ENCODE measurements around the gene EFHD2. TPM values are rescaled to one million over a fixed set of nuclear protein-coding genes. Genes with fewer than 3 reads are reported as not detected.
A peak's percentile ranks its signal among the peaks of the same experiment; 100 is the strongest.
"Not testable (repeated sequence)": the region's sequence is repeated elsewhere in the genome, so short reads cannot be mapped to it uniquely, and the experiment has no call there.

The EFHD2 gene
- polyA plus RNA-seq, 1 donor from 2014 or later: 81.8 TPM

DNA sequence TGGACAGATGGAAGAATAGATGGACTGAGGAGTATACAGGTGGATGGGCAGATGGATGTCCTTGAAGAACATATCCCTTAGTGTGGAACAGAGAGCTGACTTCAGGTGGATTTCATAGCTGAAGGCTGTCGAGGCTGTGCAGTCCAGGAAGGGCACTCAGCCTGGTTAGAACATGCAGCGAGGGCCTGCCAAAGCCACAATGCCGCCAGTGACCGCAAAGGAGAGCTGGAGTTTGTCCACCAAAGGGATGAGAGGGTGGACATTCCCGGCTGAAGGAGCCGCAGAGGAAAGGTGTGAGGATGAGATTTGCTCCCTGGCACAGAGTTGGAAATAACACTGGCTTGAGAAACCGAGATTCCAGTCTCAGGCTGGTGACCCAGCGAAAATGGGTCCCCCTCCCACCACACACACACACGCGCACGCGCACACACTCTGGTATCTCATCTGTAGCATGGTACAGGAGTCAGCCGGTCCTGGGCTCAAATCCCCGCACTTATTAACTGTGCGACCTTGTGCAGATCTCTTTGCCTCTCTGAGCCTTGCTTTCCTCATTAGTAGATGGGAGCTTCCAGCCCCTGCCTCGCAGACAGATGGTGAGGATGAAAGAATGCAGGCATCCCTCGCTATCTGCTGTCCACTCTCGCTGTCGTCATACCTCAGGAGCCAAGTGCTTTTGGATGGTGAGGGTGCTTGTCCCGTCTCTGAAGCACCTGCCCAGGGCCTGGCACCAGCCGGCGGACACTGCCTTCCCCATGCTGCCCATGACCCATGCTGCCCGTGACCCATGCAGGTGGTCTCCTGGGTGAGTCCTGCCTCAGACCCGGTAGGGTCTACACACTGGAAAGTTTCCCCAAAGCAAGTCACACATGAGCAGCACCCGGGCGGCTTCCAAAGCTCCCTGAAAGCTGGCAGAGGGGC, 26.8 kb upstream of the EFHD2 start:
- no peaks in the 10 kb centered on the region for H3K36me3 Mint-ChIP-seq
- peaks cover 9 to 13% (median 10%) of the 10 kb centered on the region in 3 donors for H3K4me1 Mint-ChIP-seq
- no peak overlapping the region for H3K4me3 Mint-ChIP-seq
- H3K27me3 Mint-ChIP-seq: peaks cover 15% of the 10 kb centered on the region
- no peak overlapping the region for H3K27ac Mint-ChIP-seq
- H3K9me3 Mint-ChIP-seq: no peaks in the 10 kb centered on the region

DNA sequence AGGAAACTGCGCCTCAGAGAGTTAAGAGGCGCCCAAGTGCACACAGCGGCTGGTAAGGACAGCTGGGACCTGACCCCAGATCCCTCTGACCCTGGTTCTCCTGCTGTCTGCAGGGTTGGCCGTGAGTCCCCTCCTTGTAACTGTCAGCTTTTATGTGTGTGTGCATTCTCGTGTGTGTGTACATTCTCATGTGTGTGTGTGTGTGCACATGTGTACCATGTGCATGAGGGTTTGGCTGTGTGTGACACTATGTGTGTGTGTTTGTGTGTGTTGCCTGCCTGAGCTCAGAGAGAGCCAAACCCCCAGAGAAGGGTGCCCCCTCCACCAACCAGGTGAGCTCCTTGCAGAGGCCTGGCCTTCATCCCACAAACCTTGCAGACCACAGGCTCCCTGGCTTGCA, 25.9 kb upstream of the EFHD2 start:
- Mint-ChIP-seq H3K27me3 (peaks cover 17% of the 10 kb centered on the region), H3K9me3 (no peaks in the 10 kb centered on the region), H3K4me1 (peaks cover 9 to 13% (median 10%) of the 10 kb centered on the region in 3 donors), H3K36me3 (no peaks in the 10 kb centered on the region), H3K4me3 (peak overlapping the region in 2 of 4 donors; percentile 86 to 95), H3K27ac (no peak overlapping the region)

DNA sequence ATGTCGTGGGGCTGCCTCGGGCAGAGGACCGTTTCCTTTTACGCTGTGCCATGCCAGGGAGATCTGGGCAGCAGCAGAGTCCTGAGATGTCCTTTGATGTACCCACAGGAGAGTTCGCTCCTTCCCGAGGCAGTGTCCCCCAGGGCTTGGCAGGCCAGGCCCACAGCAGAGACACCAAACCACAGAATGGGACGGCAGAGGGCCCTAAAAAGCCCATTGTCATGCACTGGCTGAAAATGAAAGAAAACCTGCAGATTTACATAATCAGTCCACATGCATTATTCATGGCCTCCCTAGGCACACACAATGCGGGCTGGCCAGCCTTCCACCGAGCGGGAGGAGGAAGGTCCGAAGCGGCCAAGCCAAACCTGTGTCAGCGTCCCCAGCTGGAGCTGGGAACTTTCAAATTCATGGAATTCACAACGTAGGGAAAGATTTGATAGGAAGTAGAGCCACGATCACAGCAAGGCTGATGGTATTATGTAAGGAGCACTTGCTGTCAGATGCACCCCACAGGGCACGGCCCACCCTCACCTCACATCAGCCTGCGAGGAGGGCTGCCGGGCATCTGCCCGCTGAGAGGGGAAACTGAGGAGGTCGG, 25.3 kb upstream of the EFHD2 start:
- H3K27ac Mint-ChIP-seq: peak overlapping the region in 1 of 3 donors; percentile 93
- H3K9me3 Mint-ChIP-seq: no peaks in the 10 kb centered on the region
- H3K4me1 Mint-ChIP-seq: peaks cover 9 to 13% (median 10%) of the 10 kb centered on the region in 3 donors
- no peaks in the 10 kb centered on the region for H3K36me3 Mint-ChIP-seq
- H3K27me3 Mint-ChIP-seq: peaks cover 17% of the 10 kb centered on the region
- peak overlapping the region in 3 of 4 donors; percentile 60 to 95 (median 86) for H3K4me3 Mint-ChIP-seq

DNA sequence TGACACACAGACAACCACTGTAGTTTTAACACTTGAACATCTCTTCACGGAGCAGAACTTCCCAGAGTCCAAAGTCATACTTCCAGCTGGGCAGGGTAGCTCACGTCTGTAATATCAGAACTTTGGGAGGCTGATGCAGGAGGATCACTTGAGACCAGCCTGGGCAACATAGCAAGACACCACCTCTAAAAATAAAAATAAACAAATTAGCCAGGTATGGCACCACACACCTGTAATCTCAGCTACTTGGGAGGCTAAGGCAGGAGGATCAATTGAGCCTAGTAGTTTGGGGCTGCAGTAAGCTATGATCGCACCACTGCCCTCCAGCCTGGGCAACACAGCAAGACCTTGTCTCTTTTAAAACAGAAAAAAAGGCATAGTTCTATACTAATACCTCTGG, 24.3 kb upstream of the EFHD2 start:
- H3K9me3 Mint-ChIP-seq: no peaks in the 10 kb centered on the region
- H3K36me3 Mint-ChIP-seq: peaks cover under 1% of the 10 kb centered on the region
- H3K27ac Mint-ChIP-seq: no peak overlapping the region
- H3K4me1 Mint-ChIP-seq: peaks cover 9 to 13% (median 10%) of the 10 kb centered on the region in 3 donors
- H3K4me3 Mint-ChIP-seq: peak overlapping the region in 1 of 4 donors; percentile 51
- H3K27me3 Mint-ChIP-seq: peaks cover 18% of the 10 kb centered on the region

DNA sequence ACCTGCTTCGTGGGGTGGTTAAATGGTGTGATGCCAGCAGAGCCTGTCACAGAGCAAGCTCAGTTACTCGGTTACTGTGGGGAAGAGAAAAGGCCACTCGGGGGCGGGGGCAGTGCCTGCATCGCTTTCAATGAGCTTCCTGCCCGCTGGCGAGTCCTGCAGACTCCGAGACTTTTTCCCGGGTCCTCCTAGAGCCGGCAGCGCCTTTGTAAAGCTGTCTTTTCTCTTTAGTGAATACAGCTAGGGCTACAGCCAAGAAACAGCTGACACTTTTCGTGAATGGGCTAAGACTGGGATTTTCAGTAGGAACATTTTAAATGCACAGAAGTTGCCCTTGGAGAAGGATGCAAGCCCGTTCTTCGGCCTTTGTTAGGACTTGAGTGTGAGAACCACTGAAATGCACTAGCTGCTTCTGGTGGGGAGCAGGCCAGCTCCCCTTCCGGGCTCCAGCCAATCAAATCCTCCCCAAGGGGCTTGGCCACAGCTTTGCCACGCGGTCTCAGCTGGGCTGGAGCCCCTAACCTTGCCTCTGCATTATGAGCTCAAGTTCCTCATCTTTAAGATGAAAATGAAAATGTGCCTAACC, 23.4 kb upstream of the EFHD2 start:
- Mint-ChIP-seq H3K27ac (peak overlapping the region in 1 of 3 donors; percentile 22), H3K4me1 (peaks cover 9 to 13% (median 10%) of the 10 kb centered on the region in 3 donors), H3K9me3 (no peaks in the 10 kb centered on the region), H3K27me3 (peaks cover 19% of the 10 kb centered on the region), H3K36me3 (peaks cover 1% of the 10 kb centered on the region), H3K4me3 (peak overlapping the region in 1 of 4 donors; percentile 70)

DNA sequence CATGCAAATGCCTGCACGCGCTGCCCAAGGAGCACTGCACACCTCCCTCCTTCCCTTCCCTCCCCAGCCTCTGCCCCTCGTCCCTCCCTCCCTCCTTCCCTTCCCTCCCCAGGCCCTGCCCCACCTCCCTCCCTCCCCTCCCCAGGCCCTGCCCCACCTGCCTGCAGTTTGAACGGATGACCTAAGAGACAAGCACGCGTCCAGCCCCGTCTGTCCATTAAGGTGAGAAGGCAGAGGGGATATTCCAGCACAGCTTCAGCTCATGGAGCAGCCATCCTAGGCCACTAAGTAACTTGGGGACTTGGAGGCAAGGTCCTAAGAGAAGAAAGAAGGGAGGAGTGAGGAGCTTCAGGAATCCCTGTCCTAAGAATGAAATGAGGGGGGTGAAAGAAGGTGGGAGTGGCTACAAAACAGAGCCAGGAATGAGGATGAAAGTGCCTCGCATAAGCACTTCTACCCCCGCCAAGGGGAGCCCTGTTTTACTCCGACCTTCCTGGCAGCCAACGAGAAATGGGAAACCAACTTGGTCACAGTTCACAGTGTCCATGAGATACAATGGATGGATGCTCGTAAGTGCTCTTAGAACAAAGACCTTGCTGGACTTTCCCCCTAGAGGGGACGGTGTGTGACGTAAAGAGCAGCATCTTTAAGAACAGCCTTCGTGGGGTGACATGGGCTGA, 21.3 kb upstream of the EFHD2 start:
- peaks cover 9 to 13% (median 10%) of the 10 kb centered on the region in 3 donors for H3K4me1 Mint-ChIP-seq
- H3K9me3 Mint-ChIP-seq: no peaks in the 10 kb centered on the region
- peaks cover 1% of the 10 kb centered on the region for H3K36me3 Mint-ChIP-seq
- peaks cover 19% of the 10 kb centered on the region for H3K27me3 Mint-ChIP-seq
- H3K27ac Mint-ChIP-seq: no peak overlapping the region
- peak overlapping the region in 1 of 4 donors; percentile 14 for H3K4me3 Mint-ChIP-seq

DNA sequence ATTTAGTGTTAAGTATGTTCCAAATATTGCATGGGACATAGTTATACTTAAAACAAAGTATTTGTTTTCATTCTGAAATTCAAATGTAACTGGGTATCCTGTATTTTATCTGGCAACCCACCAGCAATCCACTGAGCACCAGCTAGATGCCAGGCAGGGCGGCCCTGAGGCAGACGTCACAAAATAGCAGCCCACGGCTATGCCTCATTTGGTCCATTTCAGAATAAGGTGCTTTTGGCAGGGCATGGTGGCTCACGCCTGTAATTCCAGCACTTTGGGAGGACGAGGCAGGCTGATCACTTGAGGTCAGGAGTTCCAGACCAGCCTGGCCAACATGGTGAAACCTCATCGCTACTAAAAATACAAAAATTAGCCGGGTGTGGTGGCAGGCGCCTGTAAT, 19.9 kb upstream of the EFHD2 start:
- not testable (repeated sequence) for H3K36me3 Mint-ChIP-seq, H3K4me3 Mint-ChIP-seq, H3K27ac Mint-ChIP-seq, H3K9me3 Mint-ChIP-seq, H3K4me1 Mint-ChIP-seq
- peaks cover 14% of the 10 kb centered on the region for H3K27me3 Mint-ChIP-seq

DNA sequence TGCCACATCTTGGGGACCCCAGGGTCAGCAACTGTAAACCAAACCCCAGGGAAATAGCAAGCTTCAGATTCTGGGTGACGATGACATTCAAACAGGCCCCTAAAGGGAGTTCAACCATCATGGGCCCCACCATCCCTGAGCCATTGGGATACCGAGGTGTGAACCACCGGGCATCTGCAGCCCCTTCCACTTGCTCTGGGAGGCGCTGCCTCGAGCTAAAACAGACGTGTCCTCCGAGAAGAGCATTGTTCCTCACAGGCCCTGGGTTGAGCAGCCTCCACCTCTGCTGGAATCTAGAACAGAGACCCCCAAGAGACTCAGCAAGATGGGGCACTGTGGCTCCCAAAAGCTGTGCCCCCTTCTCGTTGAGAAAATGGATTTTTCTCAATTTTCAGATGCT, 19.0 kb upstream of the EFHD2 start:
- Mint-ChIP-seq H3K36me3 (peaks cover 1% of the 10 kb centered on the region), H3K9me3 (no peaks in the 10 kb centered on the region), H3K27ac (no peak overlapping the region), H3K27me3 (peaks cover 8% of the 10 kb centered on the region), H3K4me1 (peaks cover 0 to 3% (median 1%) of the 10 kb centered on the region in 3 donors), H3K4me3 (no peak overlapping the region)

DNA sequence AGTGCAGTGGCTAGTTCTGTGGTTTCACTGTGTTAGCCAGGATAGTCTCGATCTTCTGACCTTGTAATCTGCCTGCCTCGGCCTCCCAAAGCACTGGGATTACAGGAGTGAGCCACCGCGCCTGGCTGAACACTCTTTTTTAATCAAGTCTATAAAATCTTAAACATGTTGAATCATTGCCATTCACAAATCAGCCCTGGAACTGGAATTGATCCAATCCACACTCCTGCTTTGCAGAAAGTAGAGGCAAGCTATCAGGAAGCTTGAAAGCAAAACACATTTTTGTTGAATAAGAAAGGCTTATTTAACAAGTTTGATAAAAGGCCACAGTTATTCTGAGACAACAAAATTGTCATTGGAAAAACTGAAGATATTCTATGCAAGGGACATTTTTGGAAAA, 18.3 kb upstream of the EFHD2 start:
- Mint-ChIP-seq H3K4me1 (peaks cover 0 to 2% (median 1%) of the 10 kb centered on the region in 3 donors), H3K4me3 (peak overlapping the region in 1 of 4 donors; percentile 39), H3K36me3 (peaks cover 1% of the 10 kb centered on the region), H3K27ac (no peak overlapping the region), H3K9me3 (no peaks in the 10 kb centered on the region), H3K27me3 (peaks cover 8% of the 10 kb centered on the region)

DNA sequence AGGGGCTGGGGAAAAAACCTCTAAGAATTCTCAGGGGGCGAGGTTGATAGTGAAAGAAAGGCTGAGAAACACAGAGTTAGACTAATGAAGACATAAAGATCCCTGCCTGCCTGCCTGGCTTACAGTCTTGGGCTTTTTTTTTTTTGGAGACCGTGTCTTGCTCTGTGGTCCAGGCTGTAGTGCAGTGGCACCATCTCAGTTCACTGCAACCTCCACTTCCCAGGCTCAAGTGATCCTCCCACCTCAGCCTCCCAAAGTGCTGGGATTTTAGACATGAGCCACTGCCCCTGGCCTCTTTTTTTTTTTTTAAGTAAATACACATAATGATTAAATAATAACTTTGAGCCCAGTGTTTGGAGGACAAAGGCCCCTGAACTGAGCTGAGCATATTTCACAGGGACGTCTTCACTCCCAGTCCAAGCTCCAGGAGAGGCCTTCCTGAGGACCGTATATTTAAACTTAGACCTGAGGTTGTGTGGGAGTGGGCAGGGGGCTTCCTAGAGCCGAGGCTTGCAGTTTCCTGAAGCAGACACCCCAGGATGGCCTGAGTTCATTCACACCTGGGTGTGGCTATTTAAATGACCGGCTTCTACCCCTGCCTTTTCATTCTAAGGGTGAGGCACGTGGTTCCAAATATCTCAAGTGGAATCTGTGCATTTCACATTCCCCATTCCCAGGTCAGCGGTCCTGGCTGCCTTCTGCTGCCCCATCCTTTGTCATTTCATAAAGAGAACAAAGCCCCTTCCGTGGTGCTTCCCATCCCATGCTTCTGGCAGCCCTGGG, 16.0 kb upstream of the EFHD2 start:
- Mint-ChIP-seq H3K4me1 (no peaks in the 10 kb centered on the region), H3K27ac (no peak overlapping the region), H3K27me3 (peaks cover 3% of the 10 kb centered on the region), H3K4me3 (no peak overlapping the region), H3K9me3 (no peaks in the 10 kb centered on the region), H3K36me3 (peaks cover 1% of the 10 kb centered on the region)

DNA sequence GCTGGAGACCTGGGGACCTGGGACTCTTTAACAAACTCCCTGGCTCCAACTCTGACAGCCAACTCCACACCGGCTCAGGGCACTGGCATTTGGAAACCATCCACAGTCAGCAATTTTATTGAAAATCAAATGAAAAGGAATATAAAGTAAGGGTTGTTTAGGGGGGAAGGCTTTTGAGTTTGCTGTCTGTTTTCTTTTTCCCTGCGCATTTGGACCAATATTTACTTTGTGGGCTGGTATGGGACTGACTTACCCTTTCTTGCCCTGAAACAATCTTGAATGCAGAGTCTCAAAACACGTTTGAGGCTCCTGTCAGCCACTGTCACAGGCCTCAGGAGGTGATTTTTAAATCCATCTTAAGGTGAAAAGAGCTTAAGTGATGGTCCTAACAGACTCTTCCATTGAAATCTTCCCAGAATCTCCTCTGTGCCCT, 15.4 kb upstream of the EFHD2 start:
- Mint-ChIP-seq H3K36me3 (peaks cover 1% of the 10 kb centered on the region), H3K27ac (no peak overlapping the region), H3K4me1 (no peaks in the 10 kb centered on the region), H3K9me3 (no peaks in the 10 kb centered on the region), H3K27me3 (peaks cover 3% of the 10 kb centered on the region), H3K4me3 (no peak overlapping the region)

DNA sequence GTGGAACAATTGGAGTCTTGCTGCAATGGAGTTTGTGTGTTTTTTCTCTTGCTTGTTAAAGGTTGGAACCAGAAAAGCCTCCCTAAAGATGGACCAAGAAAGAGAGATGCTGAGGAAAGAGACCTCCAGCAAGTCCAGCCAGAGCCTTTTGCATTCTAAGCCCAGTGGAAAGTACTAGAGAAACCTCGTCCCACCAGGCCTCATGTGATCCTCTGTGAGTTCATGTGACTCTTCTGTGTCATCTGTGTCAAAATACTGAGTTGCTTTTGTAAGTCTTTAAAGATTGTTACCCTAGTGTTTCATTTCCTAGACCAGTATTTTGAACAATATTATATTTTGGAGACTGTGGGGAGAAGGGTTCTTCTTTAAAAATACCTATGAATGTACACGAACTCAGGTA, 12.5 kb upstream of the EFHD2 start:
- Mint-ChIP-seq H3K36me3 (no peaks in the 10 kb centered on the region), H3K9me3 (peaks cover 0 to 2% (median 0%) of the 10 kb centered on the region in 3 donors), H3K27me3 (peaks cover 1% of the 10 kb centered on the region), H3K4me1 (peaks cover under 1 to 5% (median under 1%) of the 10 kb centered on the region in 3 donors), H3K27ac (no peak overlapping the region), H3K4me3 (no peak overlapping the region)

DNA sequence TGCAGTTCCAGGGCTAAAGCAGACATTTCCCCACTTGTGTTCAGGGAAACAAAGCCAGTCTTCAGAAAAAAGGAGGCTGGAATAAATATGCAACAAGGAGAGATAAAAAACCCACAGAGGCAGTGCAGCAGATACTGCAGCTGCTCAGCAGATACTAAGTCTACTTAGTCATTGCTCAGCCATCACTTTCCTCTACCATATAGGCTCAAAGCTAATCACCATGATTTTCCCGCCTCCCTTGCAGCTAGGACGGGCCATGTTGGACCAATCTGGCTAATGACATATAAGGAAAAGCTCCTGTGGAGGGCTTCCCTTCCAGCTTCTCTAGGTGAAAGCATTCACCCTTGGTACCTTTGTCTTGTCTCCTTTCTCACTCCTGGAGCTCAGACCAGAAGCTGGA, 10.0 kb upstream of the EFHD2 start:
- no peak overlapping the region for H3K27ac Mint-ChIP-seq
- H3K4me1 Mint-ChIP-seq: peaks cover 4 to 9% (median 4%) of the 10 kb centered on the region in 3 donors
- peaks cover 0 to 2% (median 0%) of the 10 kb centered on the region in 3 donors for H3K9me3 Mint-ChIP-seq
- no peak overlapping the region for H3K4me3 Mint-ChIP-seq
- no peaks in the 10 kb centered on the region for H3K27me3 Mint-ChIP-seq
- H3K36me3 Mint-ChIP-seq: no peaks in the 10 kb centered on the region

DNA sequence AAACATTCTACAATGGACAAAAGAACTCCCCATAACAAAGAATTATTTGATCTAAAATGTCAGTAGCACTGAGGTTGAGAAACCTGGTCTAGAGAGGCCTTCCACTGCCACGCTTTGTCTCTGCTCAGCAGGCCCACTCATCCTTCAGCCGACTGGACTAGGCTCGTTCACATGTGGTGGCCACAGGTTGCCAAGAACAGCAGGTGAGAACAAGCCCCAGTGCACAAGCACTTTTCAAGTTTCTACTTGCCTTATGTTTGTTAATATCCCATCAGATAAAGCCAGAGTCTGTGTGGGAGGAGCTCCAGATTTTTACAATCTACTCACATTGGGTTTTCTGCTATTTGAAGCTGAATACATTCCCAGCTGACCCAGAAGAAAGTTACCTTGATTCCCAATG, 9.1 kb upstream of the EFHD2 start:
- H3K4me3 Mint-ChIP-seq: no peak overlapping the region
- H3K9me3 Mint-ChIP-seq: peaks cover 0 to 2% (median 0%) of the 10 kb centered on the region in 3 donors
- H3K27ac Mint-ChIP-seq: no peak overlapping the region
- H3K4me1 Mint-ChIP-seq: peaks cover 4 to 9% (median 4%) of the 10 kb centered on the region in 3 donors
- H3K27me3 Mint-ChIP-seq: no peaks in the 10 kb centered on the region
- no peaks in the 10 kb centered on the region for H3K36me3 Mint-ChIP-seq

All from IgD-negative memory B cell (primary cell).